ENCODE measurements around the gene OR6C1.
"Not testable (repeated sequence)": the region's sequence is repeated elsewhere in the genome, so short reads cannot be mapped to it uniquely, and the experiment has no call there.

OR6C1 gene

GRCh38 chr12:55314043-55314442, at the start of gene OR6C1:
Gene OR6C1 (plus strand): TSS chr12:55314343. CDS start chr12:55320600, 6,257 bp downstream.
- no peak for DNase-seq

- DNase-seq = no peak
These were observed 33.2 kb upstream of the OR6C1 start for GRCh38 chr12:55280991-55281390.

GRCh38 chr12:55289999-55290398, 24.1 kb upstream of the OR6C1 start:
- DNase-seq = no peak

GRCh38 chr12:55296469-55296868, 17.7 kb upstream of the OR6C1 start, which contains the start of gene OR6C6:
Gene OR6C6 (minus strand): TSS chr12:55296569. CDS start chr12:55295232, 1,337 bp downstream.
- no peak for DNase-seq

GRCh38 chr12:55320201-55320600, 6.1 kb downstream of the OR6C1 start:
- no peak for DNase-seq

GRCh38 chr12:55325801-55326200, 11.7 kb downstream of the OR6C1 start:
- DNase-seq = not testable (repeated sequence)

GRCh38 chr12:55330446-55330845, 16.3 kb downstream of the OR6C1 start, which contains the start of gene OR6C3:
Gene OR6C3 (plus strand): TSS chr12:55330746. CDS start chr12:55331701, 955 bp downstream.
- no peak for DNase-seq

- no peak for DNase-seq
These were observed 21.9 kb downstream of the OR6C1 start for GRCh38 chr12:55336002-55336401.

- DNase-seq = not testable (repeated sequence)
These were observed 41.2 kb downstream of the OR6C1 start for GRCh38 chr12:55355338-55355737.

GRCh38 chr12:55362675-55363074, 48.5 kb downstream of the OR6C1 start, which contains the start of gene OR6C75:
Gene OR6C75 (plus strand): TSS chr12:55362975. CDS start chr12:55365111, 2,136 bp downstream.
- no peak for DNase-seq

GRCh38 chr12:55365086-55365485, 50.9 kb downstream of the OR6C1 start:
- no peak for DNase-seq
